Spleen (tissue), 7 donors: ENCODE measurements around the gene ADARB2.

Source experiments
- POLR2A ChIP-seq, 3 donors: fragments of 450-650 bp; IDR thresholded peaks; one replicate each; pipeline ENCODE4 v1.5.1; 2017; ENCODE audit warnings: antibody characterized with exemption in 3 of 3, mild to moderate bottlenecking in 1 of 3
- TF ChIP-seq, protein P1 (sequence below), 11 experiments: fragments of 200-600 bp in 7 of 11; fragments of 450-650 bp in 4 of 11; sonication (generic) in 4 of 11; IDR thresholded peaks in 8 of 11; conservative IDR thresholded peaks in 3 of 11; 1 replicate in 7 of 11; 2 replicates in 4 of 11; pipeline versions ENCODE4 v1.4.0 to v1.8.0; 2016 to 2021; ENCODE audit warnings: antibody characterized with exemption in 11 of 11, inconsistent platforms in 4 of 11, mild to moderate bottlenecking in 1 of 11
- donor health status: DM: no; HTN: no; CAD: no; lungs with moderate emphysema.
- donor health status: DM: no; HTN: no; CAD: no.
- donor health status: DM: no; HTN: no; CAD: no.

DNA sequence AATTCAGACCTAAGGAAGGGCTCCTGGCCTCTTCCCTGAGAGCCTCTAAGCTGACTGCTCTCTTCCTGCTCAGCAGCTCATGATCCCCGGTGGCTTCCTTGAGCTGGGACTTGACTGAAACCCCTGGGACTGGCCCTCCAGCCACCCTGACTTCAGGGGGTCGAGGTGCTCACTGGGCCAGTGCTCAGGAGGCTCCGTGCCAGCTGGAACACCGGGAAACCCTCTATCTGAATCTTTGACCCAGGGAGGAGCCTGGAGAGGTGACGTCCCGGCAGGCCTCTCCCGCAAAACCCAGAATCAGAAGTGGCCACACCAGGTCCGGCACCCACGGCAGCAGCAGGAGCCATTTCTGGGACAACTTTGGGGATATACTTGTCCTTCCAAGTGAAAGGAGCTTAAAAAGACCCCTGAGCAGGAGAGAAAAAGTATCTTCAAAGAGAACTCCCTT lies 570.5 kb downstream of the ADARB2 start:
- TF ChIP-seq, protein P1, sequence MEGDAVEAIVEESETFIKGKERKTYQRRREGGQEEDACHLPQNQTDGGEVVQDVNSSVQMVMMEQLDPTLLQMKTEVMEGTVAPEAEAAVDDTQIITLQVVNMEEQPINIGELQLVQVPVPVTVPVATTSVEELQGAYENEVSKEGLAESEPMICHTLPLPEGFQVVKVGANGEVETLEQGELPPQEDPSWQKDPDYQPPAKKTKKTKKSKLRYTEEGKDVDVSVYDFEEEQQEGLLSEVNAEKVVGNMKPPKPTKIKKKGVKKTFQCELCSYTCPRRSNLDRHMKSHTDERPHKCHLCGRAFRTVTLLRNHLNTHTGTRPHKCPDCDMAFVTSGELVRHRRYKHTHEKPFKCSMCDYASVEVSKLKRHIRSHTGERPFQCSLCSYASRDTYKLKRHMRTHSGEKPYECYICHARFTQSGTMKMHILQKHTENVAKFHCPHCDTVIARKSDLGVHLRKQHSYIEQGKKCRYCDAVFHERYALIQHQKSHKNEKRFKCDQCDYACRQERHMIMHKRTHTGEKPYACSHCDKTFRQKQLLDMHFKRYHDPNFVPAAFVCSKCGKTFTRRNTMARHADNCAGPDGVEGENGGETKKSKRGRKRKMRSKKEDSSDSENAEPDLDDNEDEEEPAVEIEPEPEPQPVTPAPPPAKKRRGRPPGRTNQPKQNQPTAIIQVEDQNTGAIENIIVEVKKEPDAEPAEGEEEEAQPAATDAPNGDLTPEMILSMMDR (IDR thresholded peaks at IDR 0.05 in 8 of 11, conservative IDR thresholded peaks at IDR 0.05 in 3 of 11): no peak
- TF ChIP-seq POLR2A (IDR thresholded peaks at IDR 0.05): no peak
